ENCODE measurements around the gene TRPM2. TPM values are rescaled to one million over a fixed set of nuclear protein-coding genes. Genes with fewer than 3 reads are reported as not detected.

The TRPM2 gene
- total and polyA plus RNA-seq, 10 of the 15 experiments (the other 5 are each of a cell fraction or from before 2014, with no cell fraction given) = 0.03 to 9.1 (median 2.6) TPM

DNA sequence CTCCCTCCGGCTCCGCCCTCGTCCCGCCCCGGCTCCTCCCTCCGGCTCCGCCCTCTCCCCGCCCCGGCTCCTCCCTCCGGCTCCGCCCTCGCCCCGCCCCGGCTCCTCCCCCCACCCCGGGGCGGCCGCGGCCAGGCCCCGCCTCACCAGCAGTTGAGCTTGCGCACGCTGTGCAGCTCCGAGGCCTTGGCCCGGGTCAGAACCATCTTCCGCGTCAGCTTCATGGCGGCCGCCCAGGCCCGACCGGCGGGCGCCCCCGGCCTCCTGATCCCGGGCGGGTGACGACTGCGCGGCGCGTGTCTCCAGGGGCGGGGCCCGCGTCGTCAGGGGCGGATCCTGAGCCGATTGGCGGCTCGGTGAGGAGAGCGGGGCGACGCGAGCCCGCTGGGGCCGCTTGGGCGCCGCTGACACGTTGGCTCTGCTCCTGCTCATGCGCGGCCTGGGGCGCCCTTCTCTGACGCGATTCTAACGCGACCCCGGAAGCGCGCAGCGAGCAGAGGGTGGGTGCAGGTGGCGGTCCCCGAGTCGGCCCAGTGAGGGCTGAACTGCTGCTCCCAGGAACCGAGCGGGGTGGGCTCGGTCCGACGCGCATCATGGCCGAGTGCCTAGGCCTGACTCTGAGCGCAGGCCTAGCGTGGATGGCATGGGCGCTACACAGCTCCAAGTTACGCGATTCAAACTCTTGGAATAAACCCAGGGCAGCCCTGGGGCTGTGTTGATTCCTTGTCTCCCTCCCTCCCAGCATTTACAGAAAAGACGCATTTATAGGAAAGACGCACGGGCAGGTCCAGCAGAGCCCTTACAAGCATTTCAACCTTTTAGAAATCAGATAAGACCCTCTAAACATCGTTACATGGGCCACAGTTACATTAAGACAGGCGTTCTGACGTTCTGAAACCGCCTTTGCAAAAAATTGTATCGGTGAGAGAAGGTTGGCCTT is 14.2 kb upstream of the TRPM2 start, which contains the start of gene CFAP410:
Gene CFAP410, minus strand, starts transcription at position 420 of the 940 bp plus-strand sequence. Its CDS starts 196 bp downstream, at position 224.
- H2AFZ ChIP-seq (ENCODE audit: control insufficient read depth, low read depth, low read length) = peak within 1 kb of the TSS; percentile 92
- ChIA-PET SMC1A (ENCODE audit: uncharacterized antibody, unreplicated experiment) (no interaction called here), CTCF (interaction anchor here (0.8 to 1.7 kb wide), 7 partner anchors 11 to 454 kb away, joined by 3 to 5 read pairs (median 3); no protein-coding TSS in a partner anchor), RAD21 (ENCODE audit: unreplicated experiment) (interaction anchor here (1.1 to 1.6 kb wide), 4 partner anchors 37 to 141 kb away, joined by 3 to 6 read pairs (median 4); no protein-coding TSS in a partner anchor), POLR2A (interaction anchor here (1.0 to 1.1 kb wide), 3 partner anchors 35 to 327 kb away, joined by 3 read pairs; partner anchors contain the start of genes PFKL and TRAPPC10)
- TSS peak; percentile 95 for BruUV-seq (replicated peaks)
- no peaks in the 10 kb centered on the region for H3K9me3 ChIP-seq (replicated peaks; ENCODE audit: control insufficient read depth, insufficient read depth, low read length)
- H3K27me3 ChIP-seq (replicated peaks in 1 of 2; ENCODE audit: control insufficient read depth in 2 of 2, insufficient read depth in 2 of 2, low read length in 1 of 2) = no peaks in the 10 kb centered on the region
- peaks cover 11% of the 10 kb centered on the region for H3K4me1 ChIP-seq (ENCODE audit: control insufficient read depth, insufficient read depth, low read length)
- peak within 1 kb of the TSS; percentile 98 for H3K9ac ChIP-seq (ENCODE audit: control insufficient read depth, insufficient read depth, low read length)
- H3K36me3 ChIP-seq (ENCODE audit: control insufficient read depth in 2 of 2, insufficient read depth in 2 of 2, low read length in 1 of 2) = no peaks in the 10 kb centered on the region
- WGBS (ENCODE audit: insufficient coverage, insufficient replicate concordance, low lambda C conversion rate, missing lambda C conversion rate) = 2% methylated on average over 58 of the region's 90 CpGs
- H3K27ac ChIP-seq (ENCODE audit: control insufficient read depth, insufficient read depth) = peak within 1 kb of the TSS; percentile 95
- peak; percentile 91 for FAIRE-seq
- peak; percentile 97 for ATAC-seq
- H3K4me3 ChIP-seq = peak within 1 kb of the TSS; percentile 95
- in situ Hi-C loops (cut with MboI) = no loop called here
- peak within 1 kb of the TSS; percentile 98 for H3K4me2 ChIP-seq (ENCODE audit: control insufficient read depth, insufficient read depth)
- peak; percentile 76 for DNase-seq (ENCODE audit: low read depth, low spot score)
- H3K79me2 ChIP-seq (ENCODE audit: control insufficient read depth, insufficient read depth, low read length) = no peaks in the 10 kb centered on the region
- H4K20me1 ChIP-seq (ENCODE audit: control insufficient read depth, insufficient read depth) = no peaks in the 10 kb centered on the region
- intact Hi-C loops (cut with micrococcal nuclease; ENCODE audit: unreplicated experiment) = no loop called here
- TF ChIP-seq WRNIP1 (IDR thresholded peaks at IDR 0.05; ENCODE audit: borderline replicate concordance, low read depth, low read length) (no peak), SMARCA5 (IDR thresholded peaks at IDR 0.05) (peak; percentile 85), PML (IDR thresholded peaks at IDR 0.05; ENCODE audit: low read length) (peak; percentile 93), TBL1XR1 (IDR thresholded peaks at IDR 0.05; ENCODE audit: low read depth, low read length) (no peak), NRF1 (conservative IDR thresholded peaks at IDR 0.05; ENCODE audit: low read depth, low read length) (peak; percentile 79), BMI1 (IDR thresholded peaks at IDR 0.05; ENCODE audit: borderline replicate concordance) (no peak), POU2F2 (IDR thresholded peaks at IDR 0.05; ENCODE audit: borderline replicate concordance, low read depth, low read length) (peak; percentile 51; the same call in 1 of the 3 replicates), CBX3 (IDR thresholded peaks at IDR 0.05; ENCODE audit: borderline replicate concordance, low read depth) (no peak), POLR2A (IDR thresholded peaks at IDR 0.05; ENCODE audit: low read depth, low read length) (peak; percentile 98), EGR1 (IDR thresholded peaks at IDR 0.05; ENCODE audit: borderline replicate concordance in 1 of 2, low read depth in 2 of 2, low read length in 2 of 2) (peak in 1 of 2 experiments; percentile 30; a peak in 1 of 3 replicates), SIX5 (IDR thresholded peaks at IDR 0.05; ENCODE audit: low read depth, low read length, severe bottlenecking) (peak; percentile 60), ZSCAN29 (IDR thresholded peaks at IDR 0.05) (no peak), STAT1 (conservative IDR thresholded peaks at IDR 0.05) (peak; percentile 67; the same call in 1 of the 2 replicates), ATF7 (IDR thresholded peaks at IDR 0.05; ENCODE audit: low read depth) (no peak), TCF3 (IDR thresholded peaks at IDR 0.05; ENCODE audit: borderline replicate concordance, insufficient read depth, low read depth, low read length) (peak; percentile 80; the same call in 1 of the 2 replicates), TCF12 (IDR thresholded peaks at IDR 0.05; ENCODE audit: low read depth, low read length) (peak; percentile 60; the same call in 1 of the 2 replicates), ZNF207 (IDR thresholded peaks at IDR 0.05; ENCODE audit: borderline replicate concordance) (peak; percentile 78), JUNB (IDR thresholded peaks at IDR 0.05) (no peak), HDGF (IDR thresholded peaks at IDR 0.05) (0 out of 2 replicates have a peak, but pooled peaks have one; percentile 63), SIN3A (IDR thresholded peaks at IDR 0.05; ENCODE audit: low read depth, low read length) (peak; percentile 97), GATAD2B (conservative IDR thresholded peaks at IDR 0.05; ENCODE audit: low read depth) (peak; percentile 96)
- TF ChIP-seq, protein P1, sequence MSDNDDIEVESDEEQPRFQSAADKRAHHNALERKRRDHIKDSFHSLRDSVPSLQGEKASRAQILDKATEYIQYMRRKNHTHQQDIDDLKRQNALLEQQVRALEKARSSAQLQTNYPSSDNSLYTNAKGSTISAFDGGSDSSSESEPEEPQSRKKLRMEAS (IDR thresholded peaks at IDR 0.05; ENCODE audit: low read depth, low read length) = peak; percentile 93
- TF ChIP-seq, protein P2, sequence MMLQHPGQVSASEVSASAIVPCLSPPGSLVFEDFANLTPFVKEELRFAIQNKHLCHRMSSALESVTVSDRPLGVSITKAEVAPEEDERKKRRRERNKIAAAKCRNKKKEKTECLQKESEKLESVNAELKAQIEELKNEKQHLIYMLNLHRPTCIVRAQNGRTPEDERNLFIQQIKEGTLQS (IDR thresholded peaks at IDR 0.05; ENCODE audit: borderline replicate concordance, extremely low read depth, low read depth, low read length) = peak; percentile 95
- TF ChIP-seq, protein P3, sequence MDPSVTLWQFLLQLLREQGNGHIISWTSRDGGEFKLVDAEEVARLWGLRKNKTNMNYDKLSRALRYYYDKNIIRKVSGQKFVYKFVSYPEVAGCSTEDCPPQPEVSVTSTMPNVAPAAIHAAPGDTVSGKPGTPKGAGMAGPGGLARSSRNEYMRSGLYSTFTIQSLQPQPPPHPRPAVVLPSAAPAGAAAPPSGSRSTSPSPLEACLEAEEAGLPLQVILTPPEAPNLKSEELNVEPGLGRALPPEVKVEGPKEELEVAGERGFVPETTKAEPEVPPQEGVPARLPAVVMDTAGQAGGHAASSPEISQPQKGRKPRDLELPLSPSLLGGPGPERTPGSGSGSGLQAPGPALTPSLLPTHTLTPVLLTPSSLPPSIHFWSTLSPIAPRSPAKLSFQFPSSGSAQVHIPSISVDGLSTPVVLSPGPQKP (IDR thresholded peaks at IDR 0.05; ENCODE audit: low read depth, low read length) = peak; percentile 62; the same call in 1 of the 2 replicates
